ENCODE data around the gene UBL5. TPM values are rescaled to one million over a fixed set of nuclear protein-coding genes. Genes with fewer than 3 reads are reported as not detected.
A peak's percentile ranks its signal among the peaks of the same experiment; 100 is the strongest.
"Not testable (repeated sequence)": the region's sequence is repeated elsewhere in the genome, so short reads cannot be mapped to it uniquely, and the experiment has no call there.

UBL5 gene
- total RNA-seq, 1 experiment from 2014 or later, result 521 TPM

DNA sequence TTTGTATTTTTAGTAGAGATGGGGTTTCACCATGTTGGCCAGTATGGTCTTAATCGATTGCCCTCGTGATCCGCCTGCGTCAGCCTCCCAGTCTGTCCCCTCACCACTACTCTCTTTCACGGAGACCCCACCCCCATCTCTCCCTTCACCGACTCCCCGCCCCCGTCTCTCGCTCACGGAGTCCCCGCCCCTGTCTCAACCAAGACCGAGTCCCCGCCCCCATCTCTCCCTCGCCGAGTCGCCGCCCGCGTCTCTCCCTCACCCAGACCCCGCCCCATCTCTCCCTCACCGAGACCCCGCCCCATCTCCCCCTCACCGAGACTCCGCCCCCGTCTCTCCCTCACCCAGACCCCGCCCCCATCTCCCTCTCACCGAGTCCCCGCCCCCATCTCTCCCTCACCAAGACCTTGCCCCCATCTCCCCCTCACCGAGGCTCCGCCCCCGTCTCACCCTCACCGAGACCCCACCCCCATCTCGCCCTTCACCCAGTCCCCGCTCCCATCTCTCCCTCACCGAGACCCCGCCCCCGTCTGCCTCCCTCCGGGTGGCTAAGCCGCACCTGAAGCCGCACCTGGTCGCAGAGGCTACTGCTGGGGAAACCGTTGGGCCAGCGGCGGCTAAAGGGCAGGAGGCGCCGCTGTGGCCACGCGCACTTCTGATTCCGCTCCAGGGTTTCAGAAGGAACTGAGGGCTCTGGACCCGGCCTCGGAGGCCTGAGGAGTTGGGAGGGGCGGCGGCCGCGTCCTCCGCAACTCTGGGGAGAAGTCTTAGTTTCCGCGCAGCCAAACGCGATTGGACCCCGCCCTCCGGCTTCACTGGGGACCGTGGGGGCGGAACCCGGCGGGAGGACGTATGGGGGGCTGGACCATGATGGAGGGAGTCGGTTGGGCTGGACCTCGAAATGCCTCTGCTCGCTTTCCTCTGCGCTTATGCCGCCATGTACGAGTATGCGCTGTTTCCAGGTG is 42.1 kb upstream of the UBL5 start:
- Histone ChIP-seq H3K9ac (ENCODE audit: low read length) (peak overlapping the region; percentile 72), H3K79me2 (ENCODE audit: low read length) (0 out of 2 replicates have a peak, but pooled peaks cover 3% of the 10 kb centered on the region), H3K4me3 (ENCODE audit: low read length) (peak overlapping the region; percentile 73), H3K9me2 (replicated peaks; ENCODE audit: low read length) (no peaks in the 10 kb centered on the region), H3K4me2 (ENCODE audit: low read length) (peak overlapping the region; percentile 92), H2AFZ (ENCODE audit: low read length) (peak overlapping the region; percentile 86), H3K27ac (ENCODE audit: low read length) (peak overlapping the region; percentile 75), H4K20me1 (ENCODE audit: low read length) (no peaks in the 10 kb centered on the region), H3K9me3 (ENCODE audit: low read length) (no peaks in the 10 kb centered on the region), H3K4me1 (ENCODE audit: insufficient read depth, low read length) (peaks cover 23% of the 10 kb centered on the region), H3F3A (ENCODE audit: low read length, unreplicated experiment) (no peaks in the 10 kb centered on the region), H3K36me3 (ENCODE audit: low read depth, low read length) (no peaks in the 10 kb centered on the region), H3K27me3 (ENCODE audit: low read length) (no peaks in the 10 kb centered on the region)
- BruUV-seq (replicated peaks), result TSS peak; percentile 96
- ATAC-seq (peak; percentile 76), DNase-seq (peak; percentile 97)
- intact Hi-C loops (cut with micrococcal nuclease), result loop anchor here (1.0 to 2.0 kb wide), 3 partner anchors 17 to 111 kb away; partner anchors contain the start of genes FBXL12, ZNF562 and ZNF846
- ChIA-PET POLR2A (ENCODE audit: unreplicated experiment) (no interaction called here), CTCF (no interaction called here)
- no peak for TF ChIP-seq EZH2 (IDR thresholded peaks at IDR 0.05; ENCODE audit: low read length, unreplicated experiment)

DNA sequence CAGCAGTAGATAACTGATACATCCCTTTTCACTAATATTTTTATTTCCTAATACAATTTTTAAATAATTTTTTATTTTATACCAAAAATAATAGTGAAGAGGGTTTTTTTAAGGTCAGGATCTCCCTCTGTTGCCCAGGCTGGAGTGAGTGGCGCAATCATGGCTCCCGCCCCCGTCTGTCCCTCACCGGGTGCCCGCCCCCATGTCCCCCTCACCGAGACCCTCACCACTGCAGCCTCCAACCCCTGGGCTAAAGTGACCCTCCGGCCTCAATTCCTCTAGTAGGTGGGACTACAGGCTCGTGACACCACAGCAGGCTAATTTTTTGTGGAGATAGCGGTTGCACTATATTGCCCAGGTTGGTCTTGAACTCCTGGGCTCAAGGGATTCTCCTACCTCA is 41.4 kb upstream of the UBL5 start:
- Histone ChIP-seq H3K4me3 (ENCODE audit: low read length) (peak overlapping the region; percentile 73), H3K36me3 (ENCODE audit: low read depth, low read length) (no peaks in the 10 kb centered on the region), H3K27ac (ENCODE audit: low read length) (peak overlapping the region; percentile 75), H3K9me3 (ENCODE audit: low read length) (no peaks in the 10 kb centered on the region), H4K20me1 (ENCODE audit: low read length) (no peaks in the 10 kb centered on the region), H3K4me1 (ENCODE audit: insufficient read depth, low read length) (peaks cover 23% of the 10 kb centered on the region), H3K4me2 (ENCODE audit: low read length) (peak overlapping the region; percentile 90), H3K9ac (ENCODE audit: low read length) (peak overlapping the region; percentile 72), H3K27me3 (ENCODE audit: low read length) (no peaks in the 10 kb centered on the region), H3K9me2 (replicated peaks; ENCODE audit: low read length) (no peaks in the 10 kb centered on the region), H3K79me2 (ENCODE audit: low read length) (0 out of 2 replicates have a peak, but pooled peaks cover 3% of the 10 kb centered on the region), H3F3A (ENCODE audit: low read length, unreplicated experiment) (no peaks in the 10 kb centered on the region), H2AFZ (ENCODE audit: low read length) (peak overlapping the region; percentile 86; the same call in 1 of the 2 replicates)
- CTCF ChIA-PET, result no interaction called here
- DNase-seq, result no peak
- no peak for ATAC-seq
- BruUV-seq (replicated peaks), result no TSS peak
- intact Hi-C loops (cut with micrococcal nuclease), result no loop called here
- POLR2A ChIA-PET (ENCODE audit: unreplicated experiment), result no interaction called here
- TF ChIP-seq EZH2 (IDR thresholded peaks at IDR 0.05; ENCODE audit: low read length, unreplicated experiment) (no peak), EZH2phosphoT487 (IDR thresholded peaks at IDR 0.05; ENCODE audit: borderline replicate concordance, low read length) (no peak)
- TF ChIP-seq, protein P1, sequence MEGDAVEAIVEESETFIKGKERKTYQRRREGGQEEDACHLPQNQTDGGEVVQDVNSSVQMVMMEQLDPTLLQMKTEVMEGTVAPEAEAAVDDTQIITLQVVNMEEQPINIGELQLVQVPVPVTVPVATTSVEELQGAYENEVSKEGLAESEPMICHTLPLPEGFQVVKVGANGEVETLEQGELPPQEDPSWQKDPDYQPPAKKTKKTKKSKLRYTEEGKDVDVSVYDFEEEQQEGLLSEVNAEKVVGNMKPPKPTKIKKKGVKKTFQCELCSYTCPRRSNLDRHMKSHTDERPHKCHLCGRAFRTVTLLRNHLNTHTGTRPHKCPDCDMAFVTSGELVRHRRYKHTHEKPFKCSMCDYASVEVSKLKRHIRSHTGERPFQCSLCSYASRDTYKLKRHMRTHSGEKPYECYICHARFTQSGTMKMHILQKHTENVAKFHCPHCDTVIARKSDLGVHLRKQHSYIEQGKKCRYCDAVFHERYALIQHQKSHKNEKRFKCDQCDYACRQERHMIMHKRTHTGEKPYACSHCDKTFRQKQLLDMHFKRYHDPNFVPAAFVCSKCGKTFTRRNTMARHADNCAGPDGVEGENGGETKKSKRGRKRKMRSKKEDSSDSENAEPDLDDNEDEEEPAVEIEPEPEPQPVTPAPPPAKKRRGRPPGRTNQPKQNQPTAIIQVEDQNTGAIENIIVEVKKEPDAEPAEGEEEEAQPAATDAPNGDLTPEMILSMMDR (conservative IDR thresholded peaks at IDR 0.05; ENCODE audit: low read depth, low read length), result no peak

DNA sequence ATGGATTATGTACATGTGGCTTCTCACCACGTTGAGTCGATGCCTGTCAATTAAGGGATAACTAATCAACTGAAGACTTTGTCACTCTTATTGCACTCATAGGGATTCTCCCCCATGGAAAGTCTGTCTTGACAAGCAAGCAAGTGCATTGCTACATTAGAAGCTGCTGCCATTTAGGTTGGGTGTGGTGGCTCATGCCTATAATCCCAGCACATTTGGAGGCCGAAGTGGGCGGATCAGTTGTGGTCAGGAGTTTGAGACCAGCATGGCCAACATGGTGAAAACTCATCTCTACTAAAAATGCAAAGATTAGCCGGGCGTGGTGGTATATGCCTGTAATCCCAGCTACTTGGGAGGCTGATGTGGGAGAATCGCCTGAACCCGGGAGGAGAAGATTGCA is 40.9 kb upstream of the UBL5 start:
- Histone ChIP-seq H2AFZ (ENCODE audit: low read length) (no peak overlapping the region), H3K9me2 (replicated peaks; ENCODE audit: low read length) (no peaks in the 10 kb centered on the region), H3K79me2 (ENCODE audit: low read length) (0 out of 2 replicates have a peak, but pooled peaks cover 3% of the 10 kb centered on the region), H4K20me1 (ENCODE audit: low read length) (no peaks in the 10 kb centered on the region), H3K9ac (ENCODE audit: low read length) (no peak overlapping the region), H3F3A (ENCODE audit: low read length, unreplicated experiment) (no peaks in the 10 kb centered on the region), H3K4me2 (ENCODE audit: low read length) (no peak overlapping the region), H3K36me3 (ENCODE audit: low read depth, low read length) (no peaks in the 10 kb centered on the region), H3K9me3 (ENCODE audit: low read length) (no peaks in the 10 kb centered on the region), H3K27me3 (ENCODE audit: low read length) (no peaks in the 10 kb centered on the region), H3K4me3 (ENCODE audit: low read length) (no peak overlapping the region), H3K4me1 (ENCODE audit: insufficient read depth, low read length) (peaks cover 23% of the 10 kb centered on the region), H3K27ac (ENCODE audit: low read length) (no peak overlapping the region)
- no TSS peak for BruUV-seq (replicated peaks)
- ChIA-PET POLR2A (ENCODE audit: unreplicated experiment) (no interaction called here), CTCF (no interaction called here)
- ATAC-seq, result no peak
- TF ChIP-seq EZH2 (IDR thresholded peaks at IDR 0.05; ENCODE audit: low read length, unreplicated experiment), result no peak
- TF ChIP-seq, protein P1 (conservative IDR thresholded peaks at IDR 0.05; ENCODE audit: low read depth, low read length), result no peak
- DNase-seq, result no peak
- intact Hi-C loops (cut with micrococcal nuclease), result no loop called here

DNA sequence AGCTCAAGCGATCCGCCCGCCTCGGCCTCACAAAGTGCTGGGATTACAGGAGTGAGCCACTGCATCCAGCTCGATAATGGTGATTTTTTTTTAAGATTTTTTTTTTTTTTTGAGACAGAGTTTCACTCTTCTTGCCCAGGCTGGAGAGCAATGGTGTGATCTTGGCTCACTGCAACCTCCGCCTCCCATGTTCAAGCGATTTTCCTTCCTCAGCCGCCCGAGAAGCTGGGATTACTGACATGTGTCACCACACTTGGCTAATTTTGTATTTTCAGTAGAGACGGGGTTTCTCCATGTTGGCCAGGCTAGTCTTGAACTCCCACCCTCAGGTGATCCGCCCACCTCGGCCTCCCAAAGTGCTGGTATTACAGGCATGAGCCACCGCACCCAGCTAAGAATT is 39.1 kb upstream of the UBL5 start:
- intact Hi-C loops (cut with micrococcal nuclease); H3K27me3 ChIP-seq (ENCODE audit: low read length); H3K36me3 ChIP-seq (ENCODE audit: low read depth, low read length); H3K4me3 ChIP-seq (ENCODE audit: low read length); DNase-seq; BruUV-seq (replicated peaks); H3K9me3 ChIP-seq (ENCODE audit: low read length); H3K27ac ChIP-seq (ENCODE audit: low read length); ATAC-seq; H3K9me2 ChIP-seq (replicated peaks; ENCODE audit: low read length); H3F3A ChIP-seq (ENCODE audit: low read length, unreplicated experiment); H3K79me2 ChIP-seq (ENCODE audit: low read length); H4K20me1 ChIP-seq (ENCODE audit: low read length); H2AFZ ChIP-seq (ENCODE audit: low read length); H3K4me2 ChIP-seq (ENCODE audit: low read length); POLR2A ChIA-PET (ENCODE audit: unreplicated experiment); H3K9ac ChIP-seq (ENCODE audit: low read length): not testable (repeated sequence)
- peaks cover 21% of the 10 kb centered on the region for H3K4me1 ChIP-seq (ENCODE audit: insufficient read depth, low read length)
- CTCF ChIA-PET, result interaction anchor here (0.7 kb wide), 1 partner anchor 248 kb away, joined by 4 read pairs; no protein-coding TSS in a partner anchor

Data from PC-3 (cell line).